K562 (cell line): ENCODE results near the gene OST4. TPM values are rescaled to one million over a fixed set of nuclear protein-coding genes. Genes with fewer than 3 reads are reported as not detected.

Source experiments
- ATAC-seq: fragments of 200-7000 bp; cut with Tn5 transposase; 3 replicates; pipeline ENCODE4 v1.9.1; 2020; ENCODE audit warnings: moderate library complexity
- BruUV-seq: library from RNA; stranded (reverse); fragments of 400-500 nt; replicated peaks from 2 replicates; lab custom pipeline; 2021; lab: Mats Ljungman, UMichigan
- CTCF ChIA-PET: fragments of 300-600 bp; formaldehyde crosslinking; extraction: SDS; loops from one replicate; lab custom pipeline; 2021; ENCODE audit warnings: low intra/inter-chr PET ratio; lab: Yijun Ruan, JAX
- POLR2A ChIA-PET: fragments of 300-600, 350-650 bp; sonication (Branson Sonifier 250); formaldehyde crosslinking; extraction: SDS; loops from one replicate; lab custom pipeline; 2021; ENCODE audit warnings: antibody characterized with exemption, inconsistent platforms; lab: Yijun Ruan, JAX
- DNase-seq, 4 experiments: peaks; one replicate each; pipeline versions ENCODE4 v3.0.0 to v3.0.0-alpha.2; 2011 to 2018; ENCODE audit warnings: low spot score in 3 of 4, mixed read lengths in 3 of 4; ENCODE audit errors: extremely low read depth in 1 of 4
- FAIRE-seq: peaks from 2 replicates; lab custom pipeline; 2011; peaks lifted over from hg19 to GRCh38; lab: Jason Lieb, UNC
- H2AFZ ChIP-seq: 2 replicates; pipeline ENCODE4 v1.6.0; 2011; ENCODE audit warnings: low read depth, low read length, control low read depth, inconsistent platforms
- H3K27ac ChIP-seq: fragments of 200-600 bp; 3 replicates; pipeline ENCODE4 v1.8.0; 2011; ENCODE audit warnings: low read depth, mild to moderate bottlenecking, control low read depth, inconsistent platforms, low read length, moderate library complexity, mixed read lengths; ENCODE audit errors: extremely low read depth
- H3K27me3 ChIP-seq, 2 experiments: fragments of 300-600 bp in 1 of 2; 2 replicates in 1 of 2; 3 replicates in 1 of 2; pipeline versions ENCODE4 v1.6.0 to v1.8.0; 2011; ENCODE audit warnings: inconsistent platforms in 2 of 2, low read length in 2 of 2, mild to moderate bottlenecking in 1 of 2, mixed read lengths in 1 of 2, moderate library complexity in 1 of 2; ENCODE audit not compliant: control insufficient read depth in 2 of 2, insufficient read depth in 2 of 2
- H3K36me3 ChIP-seq: fragments of 300-600 bp; 3 replicates; pipeline ENCODE4 v1.8.0; 2011; ENCODE audit warnings: mild to moderate bottlenecking, low read length, inconsistent platforms; ENCODE audit not compliant: control insufficient read depth, insufficient read depth
- H3K4me1 ChIP-seq, 2 experiments: fragments of 200-600 bp in 1 of 2; replicated peaks in 1 of 2; 2 replicates in 1 of 2; 3 replicates in 1 of 2; pipeline versions ENCODE4 v1.5.1 to v1.8.0; 2011; ENCODE audit warnings: inconsistent platforms in 2 of 2, low read length in 2 of 2, mild to moderate bottlenecking in 1 of 2, mixed read lengths in 1 of 2, moderate library complexity in 1 of 2; ENCODE audit not compliant: control insufficient read depth in 2 of 2, insufficient read depth in 2 of 2
- H3K4me2 ChIP-seq: 2 replicates; pipeline ENCODE4 v1.6.1; 2011; ENCODE audit warnings: low read length, control low read depth, inconsistent platforms, mixed read lengths; ENCODE audit not compliant: insufficient read depth
- H3K4me3 ChIP-seq: fragments of 200-600 bp; sonication (generic), shearing (Covaris generic); 2 replicates; pipeline ENCODE4 v1.5.1; 2016; ENCODE audit warnings: control low read depth, inconsistent platforms
- H3K79me2 ChIP-seq: fragments of 200-600 bp; 3 replicates; pipeline ENCODE4 v1.8.0; 2011; ENCODE audit warnings: low read length, inconsistent platforms; ENCODE audit not compliant: control insufficient read depth, insufficient read depth
- H3K9ac ChIP-seq, 2 experiments: 2 replicates each; pipeline versions ENCODE4 v1.6.0 to v1.6.1; 2011; ENCODE audit warnings: low read depth in 2 of 2, low read length in 2 of 2, control low read depth in 1 of 2, inconsistent platforms in 1 of 2, mild to moderate bottlenecking in 1 of 2, mixed read lengths in 1 of 2; ENCODE audit not compliant: insufficient read depth in 1 of 2
- H3K9me1 ChIP-seq: one replicate; pipeline ENCODE4 v1.6.0; 2011; ENCODE audit warnings: inconsistent platforms, mild to moderate bottlenecking, low read length, moderate library complexity; ENCODE audit not compliant: control insufficient read depth, insufficient read depth
- H3K9me3 ChIP-seq: replicated peaks from 2 replicates; pipeline ENCODE4 v1.5.1; 2011; ENCODE audit warnings: low read depth, low read length, inconsistent platforms; ENCODE audit not compliant: control insufficient read depth, insufficient read depth
- H4K20me1 ChIP-seq: replicated peaks from 2 replicates; pipeline ENCODE4 v1.6.1; 2011; ENCODE audit warnings: low read length, inconsistent platforms, mixed read lengths; ENCODE audit not compliant: control insufficient read depth, insufficient read depth
- ETS1 ChIP-seq: conservative IDR thresholded peaks from 2 replicates; pipeline ENCODE4 v1.6.1; 2011; ENCODE audit warnings: low read depth, mild to moderate bottlenecking, low read length; ENCODE audit not compliant: control insufficient read depth
- ID3 ChIP-seq, 2 experiments: fragments of 250-450 bp in 1 of 2; fragments of 450-650 bp in 1 of 2; sonication (Bioruptor Pico) in 1 of 2; IDR thresholded peaks; 2 replicates each; pipeline versions ENCODE4 v1.6.1 to v1.8.0; 2016 to 2021; ENCODE audit warnings: mild to moderate bottlenecking in 2 of 2, moderate library complexity in 2 of 2, missing compliant biosample characterization in 1 of 2, missing genetic modification characterization in 1 of 2
- PCBP1 ChIP-seq: fragments of 200-400 bp; formaldehyde crosslinking; IDR thresholded peaks from 2 replicates; pipeline ENCODE4 v1.6.1; 2018; ENCODE audit warnings: mild to moderate bottlenecking, low read depth, low read length; ENCODE audit not compliant: poor library complexity, severe bottlenecking
- RB1 ChIP-seq: fragments of 450-650 bp; IDR thresholded peaks from 2 replicates; pipeline ENCODE4 v1.6.1; 2017; ENCODE audit warnings: low read depth, mild to moderate bottlenecking
- RBBP5 ChIP-seq: fragments of 200-600 bp; sonication (generic); IDR thresholded peaks from 2 replicates; pipeline ENCODE4 v1.6.1; 2012; ENCODE audit warnings: borderline replicate concordance, mild to moderate bottlenecking, low read length, control low read depth, inconsistent platforms; ENCODE audit not compliant: insufficient read depth, poor library complexity, severe bottlenecking
- RBFOX2 ChIP-seq: fragments of 200-400 bp; formaldehyde crosslinking; IDR thresholded peaks from 2 replicates; pipeline ENCODE4 v1.6.1; 2017; ENCODE audit warnings: low read depth, mild to moderate bottlenecking, low read length, moderate library complexity
- RBM22 ChIP-seq: fragments of 200-400 bp; formaldehyde crosslinking; IDR thresholded peaks from 2 replicates; pipeline ENCODE4 v1.6.1; 2018; ENCODE audit warnings: low read length, low read depth; ENCODE audit not compliant: poor library complexity, severe bottlenecking
- WGBS: fragments of 100-300 bp; shearing (Covaris generic); methylation state at CpG from one replicate; pipeline ENCODE4 v1.1.6; 2016; ENCODE audit warnings: low coverage, mixed read lengths; ENCODE audit not compliant: insufficient coverage; ENCODE audit errors: missing lambda C conversion rate; 5-methylcytosine and 5-hydroxymethylcytosine counted together
- in situ Hi-C: fragments of 300-500 bp; cut with MboI; formaldehyde crosslinking; loops from 4 replicates; pipeline ENCODE4 v1.15.0; 2018; ENCODE audit warnings: inconsistent platforms, mixed read lengths
- intact Hi-C: fragments of 100-400 bp; cut with micrococcal nuclease; formaldehyde crosslinking; loops from 2 replicates; pipeline ENCODE4 v1.14.2; 2022
- polyA plus RNA-seq, 8 experiments: library from polyadenylated mRNA; depleted of rRNA in 4 of 8; stranded (reverse) in 5 of 8; unstranded in 3 of 8; fragments of >200 nt; fragmentation: Nextera tagmentation in 2 of 8; fragmentation: Illumina TruSeq in 1 of 8; extraction: Ambion mirVana in 2 of 8; extraction: Trizol in 1 of 8; gene quantifications; 2 replicates each; pipeline versions ENCODE4 v1.2.1 to v1.2.3, GENCODE V29; 2011 to 2014; ENCODE audit warnings: inconsistent platforms in 1 of 8, missing spikeins in 1 of 8
- total RNA-seq, 7 experiments: library from RNA; depleted of rRNA in 6 of 7; stranded (reverse); fragments of >200 nt in 6 of 7; fragmentation: Illumina TruSeq in 2 of 7; extraction: Trizol in 2 of 7; gene quantifications; 2 replicates each; pipeline versions ENCODE4 v1.2.1 to v1.2.3, GENCODE V29; 2011 to 2021; ENCODE audit warnings: low replicate concordance in 1 of 7

The OST4 gene
- total and polyA plus RNA-seq, 9 of the 15 experiments (the other 6 are each of a cell fraction or from before 2014, with no cell fraction given) = 186 to 1,155 (median 355) TPM

DNA sequence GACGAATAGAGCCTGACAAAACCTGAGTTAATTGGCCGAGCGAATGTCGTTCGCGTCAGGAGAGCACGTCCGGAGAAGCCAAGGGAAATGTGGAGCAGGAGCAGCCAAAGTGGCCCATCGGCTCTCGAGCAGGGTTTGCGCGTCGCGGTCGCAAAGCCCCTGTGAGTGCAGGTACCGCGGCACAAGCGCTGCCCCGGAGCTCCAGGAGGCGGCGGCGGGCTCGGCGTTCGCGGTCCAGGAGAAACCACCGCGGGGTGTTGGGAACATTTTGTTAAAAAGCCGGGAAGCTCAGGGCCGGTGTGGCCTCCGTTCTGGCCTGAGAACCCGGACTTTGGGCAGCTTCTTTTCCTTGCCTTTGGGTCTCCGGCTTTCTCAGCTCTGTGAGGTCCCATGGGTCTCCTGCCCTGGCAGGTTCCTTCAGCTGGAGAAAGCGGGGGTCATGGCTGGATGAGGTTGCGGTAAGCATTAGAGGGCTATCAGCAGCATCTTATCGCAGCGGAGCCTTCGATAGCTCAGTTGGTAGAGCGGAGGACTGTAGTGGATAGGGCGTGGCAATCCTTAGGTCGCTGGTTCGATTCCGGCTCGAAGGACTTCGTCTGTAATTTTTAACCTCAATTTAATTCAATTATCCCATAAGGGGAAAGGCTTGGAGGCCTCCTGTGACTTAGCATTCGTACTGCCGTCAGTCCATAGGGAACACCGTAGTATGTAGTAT, 21.0 kb downstream of the OST4 start (continued):
- peak; percentile 84 for TF ChIP-seq ETS1
- peak; percentile 55 for TF ChIP-seq RBFOX2
- TF ChIP-seq RB1 = peak; percentile 83

- Histone ChIP-seq H2AFZ (no peak overlapping the region), H3K9me1 (no peaks in the 10 kb centered on the region), H3K4me1 (peaks cover 12 to 22% of the 10 kb centered on the region in 2 experiments; a peak in 3 of 5 replicates), H3K79me2 (0 out of 3 replicates have a peak, but pooled peaks cover 5% of the 10 kb centered on the region), H3K4me3 (no peak overlapping the region), H4K20me1 (no peaks in the 10 kb centered on the region; the same call in 1 of the 2 replicates), H3K27ac (no peak overlapping the region), H3K27me3 (no peaks in the 10 kb centered on the region), H3K9ac (no peak overlapping the region), H3K4me2 (no peak overlapping the region), H3K9me3 (no peaks in the 10 kb centered on the region), H3K36me3 (peaks cover 22% of the 10 kb centered on the region; the same call in 2 of the 3 replicates)
- TF ChIP-seq RBBP5 = no peak
- peak; percentile 33 for TF ChIP-seq PCBP1
- no peak for TF ChIP-seq ID3 (CRISPR knock-in tag; IDR thresholded peaks at IDR 0.05)
- no peak for TF ChIP-seq ID3 (tag; IDR thresholded peaks at IDR 0.05)
- peak; percentile 76 for TF ChIP-seq RBM22
- no peak for FAIRE-seq
- no TSS peak for BruUV-seq
- no peak for ATAC-seq
- POLR2A ChIA-PET = interaction anchor here (0.6 to 3.4 kb wide), 11 partner anchors 10 to 518 kb away, joined by 3 to 24 read pairs (median 4); partner anchors contain the start of genes OST4 and TMEM214
- CTCF ChIA-PET = no interaction called here
- DNase-seq = no peak
- intact Hi-C loops = loop anchor here (2.0 kb wide), 2 partner anchors 17 to 31 kb away; partner anchors contain the start of gene TMEM214
- in situ Hi-C loops = no loop called here
- WGBS = 92% methylated on average over 15 of the region's 52 CpGs
Observed at GRCh38 chr2:27049422-27050280, 21.8 kb downstream of the OST4 start.
